Activated CD8-positive, alpha-beta T cell treated with anti-CD3 and anti-CD28 coated beads for 36 hours (primary cell): ENCODE data around the gene ECHDC3. TPM values are rescaled to one million over a fixed set of nuclear protein-coding genes. Genes with fewer than 3 reads are reported as not detected.

ENCODE experiments used
- ATAC-seq: fragments of 200-7000 bp; cut with Tn5 transposase; one replicate; pipeline ENCODE4 v1.10.0; 2021; ENCODE audit warnings: mild to moderate bottlenecking, moderate library complexity
- CTCF ChIA-PET: fragments of 350-600 bp; sonication (Branson Sonifier 250); formaldehyde crosslinking; loops from one replicate; lab custom pipeline; 2021; ENCODE audit warnings: antibody characterized with exemption; lab: Charles Lee
- POLR2A ChIA-PET: fragments of 350-600 bp; sonication (Branson Sonifier 250); formaldehyde crosslinking; loops from one replicate; lab custom pipeline; 2021; ENCODE audit warnings: antibody characterized with exemption; lab: Charles Lee
- DNase-seq: peaks from one replicate; pipeline ENCODE4 v3.0.0-alpha.2; 2020
- H3K27ac Mint-ChIP-seq: one replicate; pipeline ENCODE4 v1.8.0; 2021; ENCODE audit warnings: mild to moderate bottlenecking, mixed read lengths
- H3K27me3 Mint-ChIP-seq: one replicate; pipeline ENCODE4 v1.8.0; 2021; ENCODE audit warnings: mixed read lengths
- H3K36me3 Mint-ChIP-seq: one replicate; pipeline ENCODE4 v1.8.0; 2021; ENCODE audit warnings: low read depth, mixed read lengths
- H3K4me1 Mint-ChIP-seq: one replicate; pipeline ENCODE4 v1.8.0; 2021; ENCODE audit warnings: low read depth, mixed read lengths
- H3K4me3 Mint-ChIP-seq: one replicate; pipeline ENCODE4 v1.8.0; 2021; ENCODE audit warnings: mild to moderate bottlenecking, moderate library complexity, mixed read lengths
- H3K9me3 Mint-ChIP-seq: one replicate; pipeline ENCODE4 v1.8.0; 2021; ENCODE audit warnings: mixed read lengths
- CTCF ChIP-seq: fragments of 200-600 bp; IDR thresholded peaks from one replicate; pipeline ENCODE4 v1.8.0; 2022; ENCODE audit warnings: antibody characterized with exemption, mild to moderate bottlenecking
- intact Hi-C: fragments of 100-400 bp; cut with micrococcal nuclease; formaldehyde crosslinking; loops from one replicate; pipeline ENCODE4 v1.10.0; 2022
- total RNA-seq, 2 experiments: library from RNA; stranded (reverse); gene quantifications; one replicate each; pipeline ENCODE4 v1.2.3, GENCODE V29; 2021

The ECHDC3 gene
- total RNA-seq, 2 experiments from 2014 or later, result 1.1 to 1.7 TPM

GRCh38 chr10:11761431-11761830, 19.2 kb downstream of the ECHDC3 start:
- POLR2A ChIA-PET, result no interaction called here
- DNase-seq, result no peak

GRCh38 chr10:11762706-11763500, 20.7 kb downstream of the ECHDC3 start:
- Mint-ChIP-seq H3K27ac (no peak overlapping the region), H3K9me3 (no peaks in the 10 kb centered on the region)
- CTCF ChIA-PET, result no interaction called here

More at GRCh38 chr10:11761431-11761830, 19.2 kb downstream of the ECHDC3 start:
- Mint-ChIP-seq H3K27ac (no peak overlapping the region), H3K4me1 (peaks cover 4% of the 10 kb centered on the region), H3K36me3 (no peaks in the 10 kb centered on the region), H3K4me3 (no peak overlapping the region), H3K9me3 (no peaks in the 10 kb centered on the region), H3K27me3 (no peaks in the 10 kb centered on the region)
- intact Hi-C loops, result no loop called here
- no peak for ATAC-seq
- CTCF ChIA-PET, result interaction anchor here (2.1 to 7.6 kb wide), 2 partner anchors 21 to 248 kb away, joined by 6 to 137 read pairs; no protein-coding TSS in a partner anchor
- no peak for TF ChIP-seq CTCF

GRCh38 chr10:11763501-11763861, 21.3 kb downstream of the ECHDC3 start:
- TF ChIP-seq CTCF, result no peak
- Mint-ChIP-seq H3K4me1 (no peaks in the 10 kb centered on the region), H3K36me3 (no peaks in the 10 kb centered on the region), H3K4me3 (no peak overlapping the region), H3K9me3 (no peaks in the 10 kb centered on the region), H3K27me3 (no peaks in the 10 kb centered on the region), H3K27ac (no peak overlapping the region)
- POLR2A ChIA-PET, result no interaction called here
- ATAC-seq, result no peak
- CTCF ChIA-PET, result no interaction called here
- DNase-seq, result no peak
- intact Hi-C loops, result no loop called here

More at GRCh38 chr10:11762706-11763500, 20.7 kb downstream of the ECHDC3 start:
- Mint-ChIP-seq H3K27me3 (no peaks in the 10 kb centered on the region), H3K36me3 (no peaks in the 10 kb centered on the region), H3K4me1 (peaks cover 1% of the 10 kb centered on the region), H3K4me3 (no peak overlapping the region)
- intact Hi-C loops, result no loop called here
- DNase-seq (no peak), ATAC-seq (no peak)
- POLR2A ChIA-PET, result no interaction called here
- no peak for TF ChIP-seq CTCF

GRCh38 chr10:11765141-11765540, 23.0 kb downstream of the ECHDC3 start:
- Mint-ChIP-seq H3K36me3 (no peaks in the 10 kb centered on the region), H3K27ac (no peak overlapping the region), H3K27me3 (no peaks in the 10 kb centered on the region), H3K4me1 (no peaks in the 10 kb centered on the region), H3K4me3 (no peak overlapping the region), H3K9me3 (no peaks in the 10 kb centered on the region)
- ChIA-PET CTCF (interaction anchor here (1.4 kb wide), 1 partner anchor 250 kb away, joined by 8 read pairs; no protein-coding TSS in a partner anchor), POLR2A (no interaction called here)
- no peak for TF ChIP-seq CTCF
- DNase-seq, result no peak
- intact Hi-C loops, result no loop called here
- no peak for ATAC-seq

DNA sequence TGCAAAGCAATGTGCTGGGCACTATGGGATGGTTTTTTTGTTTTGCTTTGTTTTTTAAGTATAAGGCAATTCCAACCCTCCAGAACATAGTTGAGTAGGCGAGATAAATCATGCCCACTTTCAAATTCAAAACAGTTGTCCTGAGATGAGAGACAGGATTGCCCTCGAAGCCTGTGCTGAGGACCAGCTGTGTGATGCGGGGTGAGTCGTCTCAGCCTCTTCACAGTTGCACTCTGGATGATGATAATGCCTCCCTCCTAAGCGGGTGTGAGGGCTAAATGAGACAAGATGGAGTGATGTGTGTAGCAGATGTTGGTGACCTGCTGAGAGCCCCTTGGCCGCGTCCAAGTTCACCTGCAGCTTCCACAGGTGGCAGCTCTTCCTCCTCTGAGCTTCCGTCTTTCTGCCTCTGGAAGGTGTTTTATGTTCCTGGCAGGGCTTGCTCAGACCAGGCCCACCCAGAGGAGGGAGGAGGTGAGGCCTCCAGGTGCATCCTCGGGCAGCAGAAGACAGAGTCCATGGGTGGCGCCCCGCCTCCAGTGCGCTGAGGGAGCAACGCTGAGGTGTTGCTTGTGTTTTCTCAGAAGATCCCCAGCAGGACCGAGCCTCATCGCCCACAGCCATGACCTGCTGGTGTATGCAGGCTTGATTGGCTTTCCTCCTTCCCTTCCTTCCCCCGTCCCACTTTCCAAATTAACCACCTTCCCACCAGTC, 30.6 kb downstream of the ECHDC3 start:
- Mint-ChIP-seq H3K27me3 (peaks cover 2% of the 10 kb centered on the region), H3K27ac (no peak overlapping the region), H3K9me3 (no peaks in the 10 kb centered on the region), H3K4me3 (no peak overlapping the region), H3K4me1 (no peaks in the 10 kb centered on the region), H3K36me3 (no peaks in the 10 kb centered on the region)
- DNase-seq (no peak), ATAC-seq (no peak)
- TF ChIP-seq CTCF, result no peak
- POLR2A ChIA-PET, result interaction anchor here (1.5 kb wide), 1 partner anchor 9 kb away, joined by 4 read pairs; no protein-coding TSS in a partner anchor
- intact Hi-C loops, result no loop called here
- CTCF ChIA-PET, result interaction anchor here (0.8 to 1.3 kb wide), 2 partner anchors 10 to 14 kb away, joined by 4 to 7 read pairs; no protein-coding TSS in a partner anchor
